ENCODE measurements around the gene ZNF639. TPM values are rescaled to one million over a fixed set of nuclear protein-coding genes. Genes with fewer than 3 reads are reported as not detected.

ZNF639 gene
- total RNA-seq, 1 experiment from 2014 or later: 44.1 TPM

GRCh38 chr3:179301645-179302044 is 21.2 kb upstream of the ZNF639 start:
- peaks cover 5% of the 10 kb centered on the region in 2 experiments; a peak in 3 of 5 replicates for H3K9me3 Mint-ChIP-seq
- Histone ChIP-seq H3K79me2 (ENCODE audit: insufficient read depth, low read length) (no peaks in the 10 kb centered on the region), H3K27me3 (ENCODE audit: insufficient read depth, low read length) (no peaks in the 10 kb centered on the region), H2BK120ac (ENCODE audit: low read depth, low read length, poor library complexity, severe bottlenecking) (no peak overlapping the region), H4K91ac (ENCODE audit: insufficient read length, low read depth, low read length) (no peak overlapping the region), H4K8ac (replicated peaks; ENCODE audit: insufficient read length, low read depth, low read length) (no peak overlapping the region), H2BK5ac (ENCODE audit: insufficient read length, low read length) (no peak overlapping the region), H2BK20ac (ENCODE audit: low read depth, low read length, poor library complexity, severe bottlenecking) (no peak overlapping the region), H4K5ac (ENCODE audit: insufficient read length, low read depth, low read length) (no peak overlapping the region), H2BK12ac (ENCODE audit: insufficient read length, low read depth, low read length) (no peak overlapping the region), H3K27ac (ENCODE audit: insufficient read length, low read depth, low read length) (no peak overlapping the region), H3K79me1 (ENCODE audit: insufficient read depth, low read depth, low read length, poor library complexity, severe bottlenecking) (no peaks in the 10 kb centered on the region), H3T11ph (ENCODE audit: low read length) (no peak overlapping the region), H3K9ac (ENCODE audit: extremely low read depth, insufficient read length, low read length) (no peak overlapping the region), H3K23ac (ENCODE audit: insufficient read length, low read depth, low read length) (no peak overlapping the region), H3K4ac (ENCODE audit: low read depth, low read length) (no peak overlapping the region), H2AFZ (ENCODE audit: low read length) (no peak overlapping the region), H3K9me3 (ENCODE audit: control insufficient read depth, low read depth, low read length) (no peaks in the 10 kb centered on the region), H3K18ac (ENCODE audit: insufficient read length, low read depth, low read length) (no peak overlapping the region), H3K4me1 (ENCODE audit: insufficient read depth, low read length) (no peaks in the 10 kb centered on the region; the same call in 1 of the 2 replicates), H3K23me2 (ENCODE audit: insufficient read length, low read depth, low read length, poor library complexity, severe bottlenecking) (no peaks in the 10 kb centered on the region), H4K20me1 (ENCODE audit: control insufficient read depth, insufficient read depth, insufficient read length) (no peaks in the 10 kb centered on the region), H3K4me2 (ENCODE audit: insufficient read depth, insufficient read length, low read length) (no peak overlapping the region), H3K14ac (ENCODE audit: insufficient read depth, low read length) (no peak overlapping the region), H2AK5ac (ENCODE audit: insufficient read length, low read length) (no peak overlapping the region), H3K56ac (ENCODE audit: insufficient read length, low read depth, low read length) (no peak overlapping the region), H2BK15ac (ENCODE audit: low read depth, low read length) (no peak overlapping the region)
- H3K27me3 Mint-ChIP-seq (ENCODE audit: low read depth): no peaks in the 10 kb centered on the region
- WGBS (ENCODE audit: extremely low coverage, insufficient read length, low lambda C conversion rate): no CpG with 5 or more reads among the region's 3 CpGs
- peaks cover 0 to 9% (median 1%) of the 10 kb centered on the region in 3 experiments; a peak in 3 of 7 replicates for H3K36me3 Mint-ChIP-seq (ENCODE audit: insufficient read depth in 1 of 3, low read depth in 3 of 3)
- H3K27ac Mint-ChIP-seq: no peak overlapping the region
- no peak for DNase-seq
- no peak for TF ChIP-seq CTCF (conservative IDR thresholded peaks at IDR 0.05)
- H3K4me1 Mint-ChIP-seq: peaks cover 3 to 4% of the 10 kb centered on the region in 2 experiments; a peak in 3 of 4 replicates
- H3K4me3 Mint-ChIP-seq: no peak overlapping the region
